Activated gamma-delta T cell (primary cell): ENCODE data around the gene OAT.

Experiments used
- DNase-seq: peaks from one replicate; lab custom pipeline; 2025; lab: John Stamatoyannopoulos, UW

Gene OAT

GRCh38 chr10:124353896-124354295 lies 64.8 kb downstream of the OAT start:
- no peak for DNase-seq

- DNase-seq: no peak
Observed at GRCh38 chr10:124353091-124353815, 65.5 kb downstream of the OAT start.

- DNase-seq: no peak
Observed at GRCh38 chr10:124351481-124352220, 67.1 kb downstream of the OAT start.

- DNase-seq: no peak
Observed at GRCh38 chr10:124350806-124351205, 67.9 kb downstream of the OAT start.

GRCh38 chr10:124349996-124350280 lies 68.8 kb downstream of the OAT start:
- no peak for DNase-seq

- no peak for DNase-seq
Observed at GRCh38 chr10:124349231-124349995, 69.3 kb downstream of the OAT start.

- no peak for DNase-seq
Observed at GRCh38 chr10:124348801-124349200, 69.9 kb downstream of the OAT start.

- DNase-seq: no peak
Observed at GRCh38 chr10:124347956-124348355, 70.8 kb downstream of the OAT start.
